Thyroid gland (tissue), 4 donors: ENCODE results near the gene CD59. TPM values are rescaled to one million over a fixed set of nuclear protein-coding genes. Genes with fewer than 3 reads are reported as not detected.

Source experiments
- DNase-seq, 2 donors: peaks; one replicate each; pipeline ENCODE4 v3.0.0-alpha.2; 2019
- H3K27ac ChIP-seq, 3 donors: fragments of 200-600 bp; sonication (generic); 1 replicate in 2 of 3; 2 replicates in 1 of 3; pipeline ENCODE4 v1.5.1; 2016 to 2019; ENCODE audit warnings: mild to moderate bottlenecking in 1 of 3, moderate library complexity in 1 of 3
- H3K27me3 ChIP-seq: fragments of 200-600 bp; sonication (generic); one replicate; pipeline ENCODE4 v1.5.1; 2019
- H3K36me3 ChIP-seq, 2 donors: fragments of 200-600 bp; sonication (generic); one replicate each; pipeline ENCODE4 v1.5.1; 2016 to 2019
- H3K4me1 ChIP-seq, 2 donors: fragments of 200-600 bp; sonication (generic); one replicate each; pipeline ENCODE4 v1.5.1; 2017 to 2019
- H3K4me3 ChIP-seq, 3 donors: fragments of 200-600 bp; sonication (generic); replicated peaks in 1 of 3; 1 replicate in 2 of 3; 2 replicates in 1 of 3; pipeline ENCODE4 v1.5.1; 2016; ENCODE audit warnings: mild to moderate bottlenecking in 1 of 3
- H3K9me3 ChIP-seq: fragments of 200-600 bp; sonication (generic); one replicate; pipeline ENCODE4 v1.5.1; 2017
- CTCF ChIP-seq, 6 experiments: fragments of 200-600 bp in 3 of 6; fragments of 450-650 bp in 3 of 6; sonication (generic) in 3 of 6; IDR thresholded peaks; one replicate each; pipeline ENCODE4 v1.5.1; 2016 to 2019; ENCODE audit warnings: antibody characterized with exemption in 6 of 6, mild to moderate bottlenecking in 2 of 6, inconsistent platforms in 1 of 6, moderate library complexity in 1 of 6
- POLR2A ChIP-seq, 2 donors: fragments of 450-650 bp; IDR thresholded peaks; one replicate each; pipeline ENCODE4 v1.6.1; 2017; ENCODE audit warnings: antibody characterized with exemption in 2 of 2, mild to moderate bottlenecking in 2 of 2, moderate library complexity in 1 of 2
- WGBS, 2 donors: methylation state at CpG; one replicate each; pipeline ENCODE4 v1.1.5; 2017; 5-methylcytosine and 5-hydroxymethylcytosine counted together
- intact Hi-C: fragments of 100-400 bp; cut with DNase I; formaldehyde crosslinking; loops from one replicate; pipeline ENCODE4 v1.15.1; 2023
- total RNA-seq, 4 donors: library from RNA; depleted of rRNA; stranded (reverse); fragments of >200 nt; gene quantifications; one replicate each; pipeline ENCODE4 v1.2.3, GENCODE V29; 2016

Gene CD59
- total RNA-seq, 4 donors from 2014 or later = 367 to 562 (median 504) TPM

GRCh38 chr11:33669598-33670249 is 66.5 kb downstream of the CD59 start:
- H3K4me1 ChIP-seq = peaks cover 0 to 5% of the 10 kb centered on the region in 2 donors
- DNase-seq = no peak
- no peak overlapping the region for H3K27ac ChIP-seq
- H3K36me3 ChIP-seq = no peaks in the 10 kb centered on the region
- no peaks in the 10 kb centered on the region for H3K27me3 ChIP-seq
- WGBS, 2 donors = 90% methylated on average over 5 of the region's 5 CpGs
- no peak overlapping the region for H3K4me3 ChIP-seq
- intact Hi-C loops = no loop called here
- H3K9me3 ChIP-seq = no peaks in the 10 kb centered on the region
- TF ChIP-seq CTCF (IDR thresholded peaks at IDR 0.05) (no peak), POLR2A (IDR thresholded peaks at IDR 0.05) (no peak)

- H3K4me3 ChIP-seq = no peak overlapping the region
- no peaks in the 10 kb centered on the region for H3K9me3 ChIP-seq
- H3K27ac ChIP-seq = no peak overlapping the region
- intact Hi-C loops = no loop called here
- no peaks in the 10 kb centered on the region for H3K36me3 ChIP-seq
- WGBS, 2 donors = 96 to 97% methylated on average over 4 to 6 of the region's 6 CpGs
- no peak for DNase-seq
- peaks cover 0 to 5% of the 10 kb centered on the region in 2 donors for H3K4me1 ChIP-seq
- no peaks in the 10 kb centered on the region for H3K27me3 ChIP-seq
- TF ChIP-seq POLR2A (IDR thresholded peaks at IDR 0.05) (no peak), CTCF (IDR thresholded peaks at IDR 0.05) (no peak)
Measured at GRCh38 chr11:33668951-33669596, 67.1 kb downstream of the CD59 start.

GRCh38 chr11:33668468-33668825 is 67.8 kb downstream of the CD59 start:
- H3K27ac ChIP-seq = no peak overlapping the region
- WGBS, 2 donors = 72 to 82% methylated on average over 6 of the region's 6 CpGs
- H3K27me3 ChIP-seq = no peaks in the 10 kb centered on the region
- H3K36me3 ChIP-seq = no peaks in the 10 kb centered on the region
- no peak for TF ChIP-seq CTCF (IDR thresholded peaks at IDR 0.05)
- TF ChIP-seq POLR2A (IDR thresholded peaks at IDR 0.05) = no peak
- no peaks in the 10 kb centered on the region for H3K9me3 ChIP-seq
- no peak overlapping the region for H3K4me3 ChIP-seq
- intact Hi-C loops = no loop called here
- DNase-seq = no peak
- peaks cover 0 to 5% of the 10 kb centered on the region in 2 donors for H3K4me1 ChIP-seq

- no peak overlapping the region for H3K27ac ChIP-seq
- H3K36me3 ChIP-seq = no peaks in the 10 kb centered on the region
- H3K4me3 ChIP-seq = no peak overlapping the region
- no peaks in the 10 kb centered on the region for H3K27me3 ChIP-seq
- H3K9me3 ChIP-seq = no peaks in the 10 kb centered on the region
- peaks cover 0 to 5% of the 10 kb centered on the region in 2 donors for H3K4me1 ChIP-seq
- WGBS, 2 donors = 91 to 94% methylated on average over 17 to 18 of the region's 18 CpGs
- TF ChIP-seq CTCF (IDR thresholded peaks at IDR 0.05) (no peak), POLR2A (IDR thresholded peaks at IDR 0.05) (no peak)
- DNase-seq = no peak
- intact Hi-C loops = no loop called here
Measured at GRCh38 chr11:33667819-33668467, 68.3 kb downstream of the CD59 start.
